ENCODE results near the gene ATP5MG.

The ATP5MG gene

GRCh38 chr11:118401151-118401879 is at the start of gene ATP5MG:
ATP5MG (plus strand) TSS chr11:118401606; CDS start chr11:118401666, 60 bp downstream.
- Histone ChIP-seq H3K4me3 (replicated peaks; ENCODE audit: low read depth, low read length) (peak within 1 kb of the TSS; percentile 83), H3K27me3 (replicated peaks; ENCODE audit: control insufficient read depth, insufficient read depth, low read length) (no peaks in the 10 kb centered on the region), H3K36me3 (ENCODE audit: control insufficient read depth, insufficient read depth, low read length) (no peaks in the 10 kb centered on the region; the same call in 1 of the 2 replicates)
- no peak for TF ChIP-seq CTCF (IDR thresholded peaks at IDR 0.05; ENCODE audit: insufficient read depth, low read length, poor library complexity, severe bottlenecking)
- DNase-seq (ENCODE audit: extremely low read depth, insufficient read length), result peak; percentile 90

- TF ChIP-seq CTCF (IDR thresholded peaks at IDR 0.05; ENCODE audit: insufficient read depth, low read length, poor library complexity, severe bottlenecking), result peak; percentile 47
These were observed 48.2 kb upstream of the ATP5MG start for GRCh38 chr11:118353084-118353710.

GRCh38 chr11:118358071-118358470 is 43.3 kb upstream of the ATP5MG start:
- Histone ChIP-seq H3K27me3 (replicated peaks; ENCODE audit: control insufficient read depth, insufficient read depth, low read length) (no peaks in the 10 kb centered on the region), H3K36me3 (ENCODE audit: control insufficient read depth, insufficient read depth, low read length) (no peaks in the 10 kb centered on the region), H3K4me3 (replicated peaks; ENCODE audit: low read depth, low read length) (no peak overlapping the region)
- DNase-seq (ENCODE audit: extremely low read depth, insufficient read length), result no peak
- no peak for TF ChIP-seq CTCF (IDR thresholded peaks at IDR 0.05; ENCODE audit: insufficient read depth, low read length, poor library complexity, severe bottlenecking)

More at GRCh38 chr11:118353084-118353710, 48.2 kb upstream of the ATP5MG start:
- Histone ChIP-seq H3K36me3 (ENCODE audit: control insufficient read depth, insufficient read depth, low read length) (no peaks in the 10 kb centered on the region), H3K27me3 (replicated peaks; ENCODE audit: control insufficient read depth, insufficient read depth, low read length) (no peaks in the 10 kb centered on the region; the same call in 1 of the 2 replicates), H3K4me3 (replicated peaks; ENCODE audit: low read depth, low read length) (no peak overlapping the region)
- DNase-seq (ENCODE audit: extremely low read depth, insufficient read length), result no peak

GRCh38 chr11:118359295-118359958 is 42.0 kb upstream of the ATP5MG start, which contains the start of gene UBE4A:
UBE4A (plus strand) TSS chr11:118359600; CDS start chr11:118365081, 5,481 bp downstream.
- TF ChIP-seq CTCF (IDR thresholded peaks at IDR 0.05; ENCODE audit: insufficient read depth, low read length, poor library complexity, severe bottlenecking), result no peak

GRCh38 chr11:118364956-118365615 is 36.3 kb upstream of the ATP5MG start:
- H3K36me3 ChIP-seq (ENCODE audit: control insufficient read depth, insufficient read depth, low read length), result peaks cover 11% of the 10 kb centered on the region
- no peak overlapping the region for H3K4me3 ChIP-seq (replicated peaks; ENCODE audit: low read depth, low read length)
- no peaks in the 10 kb centered on the region for H3K27me3 ChIP-seq (replicated peaks; ENCODE audit: control insufficient read depth, insufficient read depth, low read length)
- no peak for TF ChIP-seq CTCF (IDR thresholded peaks at IDR 0.05; ENCODE audit: insufficient read depth, low read length, poor library complexity, severe bottlenecking)
- no peak for DNase-seq (ENCODE audit: extremely low read depth, insufficient read length)

More at GRCh38 chr11:118359295-118359958, 42.0 kb upstream of the ATP5MG start, which contains the start of gene UBE4A:
- peak; percentile 90 for DNase-seq (ENCODE audit: extremely low read depth, insufficient read length)
- Histone ChIP-seq H3K4me3 (replicated peaks; ENCODE audit: low read depth, low read length) (peak within 1 kb of the TSS; percentile 87), H3K27me3 (replicated peaks; ENCODE audit: control insufficient read depth, insufficient read depth, low read length) (no peaks in the 10 kb centered on the region), H3K36me3 (ENCODE audit: control insufficient read depth, insufficient read depth, low read length) (no peaks in the 10 kb centered on the region)

All from GM06990 (cell line).